SK-MEL-5 (cell line): ENCODE data around the gene TPRN. TPM values are rescaled to one million over a fixed set of nuclear protein-coding genes. Genes with fewer than 3 reads are reported as not detected.

Experiments
- DNase-seq: peaks from one replicate; pipeline ENCODE4 v3.0.0-alpha.2; 2016; ENCODE audit warnings: low read depth, low spot score
- in situ Hi-C: cut with HindIII; loops from 2 replicates; pipeline ENCODE4 v1.10.0; 2016; ENCODE audit warnings: low sequenced_read_pairs, high pct_unique_total_duplicates, low pct_unique_long_range_greater_than_20kb
- small RNA-seq, 2 experiments: library from RNA; depleted of rRNA; stranded (forward); fragments of <200 nt; gene quantifications; one replicate each; pipeline ENCODE3, GENCODE V24; 2014
- total RNA-seq: library from RNA; depleted of rRNA; stranded (reverse); fragments of >200 nt; shearing (Covaris generic); gene quantifications from 2 replicates; pipeline ENCODE4 v1.2.3, GENCODE V29; 2014; rRNA removed

The TPRN gene
- total RNA-seq, 1 experiment from 2014 or later: 8.6 TPM

DNA sequence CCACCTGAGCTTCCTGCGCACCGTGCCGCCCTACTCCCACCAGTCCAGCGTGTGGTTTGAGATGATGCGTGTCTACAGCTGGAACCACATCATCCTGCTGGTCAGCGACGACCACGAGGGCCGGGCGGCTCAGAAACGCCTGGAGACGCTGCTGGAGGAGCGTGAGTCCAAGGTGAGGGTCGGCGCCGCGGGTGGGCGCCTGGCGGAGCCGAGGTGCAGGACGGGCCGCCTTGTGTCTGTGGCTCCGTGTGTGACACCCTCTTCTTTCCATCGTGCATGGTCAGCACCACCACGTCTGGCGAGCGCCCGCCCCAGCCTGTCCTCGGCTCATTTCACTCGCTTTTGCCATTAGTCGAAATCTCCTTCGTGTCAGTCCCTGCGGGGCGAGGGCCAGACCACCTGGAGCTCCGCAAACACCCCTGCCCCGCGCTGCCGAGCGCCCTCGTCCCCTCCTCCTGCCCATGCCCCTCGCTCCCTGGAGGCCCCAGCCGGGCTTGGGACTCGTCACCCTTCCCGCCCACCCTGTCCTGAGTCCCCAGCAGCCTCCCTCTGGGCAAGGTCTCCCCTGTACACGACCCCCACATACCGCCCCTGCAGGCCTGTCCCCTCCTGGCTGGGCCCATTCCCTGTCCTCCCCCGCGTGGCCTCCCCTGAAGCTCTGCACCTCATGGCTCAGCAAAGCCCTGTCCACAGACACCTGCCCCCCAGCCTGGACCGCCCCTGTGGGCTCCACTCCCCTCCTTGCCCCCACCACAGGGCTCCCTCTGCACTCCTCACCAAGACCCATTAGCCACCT lies 54.6 kb downstream of the TPRN start:
- DNase-seq: no peak
- in situ Hi-C loops: no loop called here

DNA sequence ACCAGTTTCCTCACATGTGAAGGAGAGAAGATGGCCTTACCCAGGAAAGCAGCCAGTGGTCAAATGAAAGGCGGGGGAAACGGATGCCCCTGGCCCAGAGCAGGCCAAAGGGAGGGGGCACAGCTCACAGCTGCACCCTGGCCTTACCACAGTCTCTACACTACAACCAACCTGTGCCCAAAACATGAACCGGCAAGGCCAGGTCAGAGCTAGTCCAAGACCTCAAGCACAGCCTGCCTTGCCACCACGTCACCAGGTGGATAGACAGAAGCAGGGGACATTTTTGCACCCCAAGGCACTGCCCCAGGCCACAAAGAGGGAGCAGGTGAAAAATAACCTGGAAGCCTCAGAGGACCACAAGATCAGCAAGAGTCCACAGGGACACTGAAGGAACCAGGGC lies 57.1 kb downstream of the TPRN start:
- in situ Hi-C loops: no loop called here

DNA sequence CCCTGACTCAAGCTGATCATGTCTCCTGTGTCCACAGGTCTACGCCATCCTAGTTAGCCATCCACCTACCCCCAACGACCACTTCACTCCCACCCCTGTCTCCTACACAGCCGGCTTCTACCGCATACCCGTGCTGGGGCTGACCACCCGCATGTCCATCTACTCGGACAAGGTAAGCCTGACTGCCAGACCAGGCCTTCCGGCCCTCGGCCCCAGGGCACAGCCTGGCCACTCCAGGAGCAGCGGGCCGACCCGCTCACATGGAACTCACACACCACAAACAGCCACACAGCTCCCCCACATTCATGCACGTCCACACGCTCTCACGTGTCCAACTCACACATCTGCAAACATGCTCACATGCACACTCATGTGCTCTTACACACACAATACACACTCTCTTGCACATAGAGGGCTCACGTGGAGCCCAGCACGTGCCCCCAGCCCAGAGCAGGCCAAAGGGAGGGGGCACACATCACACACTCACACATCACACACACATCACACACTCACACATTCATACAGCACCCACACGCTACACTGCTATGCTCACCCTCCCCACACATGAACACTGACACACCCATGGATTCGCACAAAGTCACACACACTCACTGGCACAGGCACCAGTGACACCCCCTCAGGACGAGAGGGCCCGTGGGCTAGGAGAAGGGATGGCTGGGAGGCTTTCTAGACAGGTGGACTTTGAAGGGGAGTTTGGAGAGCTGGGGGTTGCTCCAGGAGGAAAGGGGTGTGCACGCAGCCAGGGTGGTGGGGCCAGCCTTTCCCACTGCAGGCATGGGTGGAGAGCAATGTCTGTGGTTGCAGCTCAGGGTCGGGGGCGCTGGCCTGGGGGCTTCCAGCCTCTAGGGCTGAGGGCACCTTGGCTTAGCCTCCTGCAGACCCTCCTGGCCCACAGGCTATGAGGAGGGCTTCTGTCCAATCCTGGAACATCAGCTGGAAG lies 58.3 kb downstream of the TPRN start:
- DNase-seq: no peak
- in situ Hi-C loops: no loop called here

More for the DNA sequence above, 57.1 kb downstream of the TPRN start:
- DNase-seq: no peak

Small RNA genes within 50 kb of the gene (small RNA-seq; reads per million reads assigned to genes)
- gene MIR3621: 0 reads per million in 2 experiments

Other genes with a start within 250 kb of the TPRN start
- gene LCN12, start 248.5 kb downstream of the TPRN start, total RNA-seq: not detected in 2 replicates
- not detected in 2 replicates for gene PTGDS, start 223.2 kb downstream of the TPRN start, total RNA-seq
- not detected in 2 replicates for gene LCNL1, start 217.7 kb downstream of the TPRN start, total RNA-seq
- 31.7 and 46.0 TPM in 2 replicates for gene PAXX, start 208.3 kb downstream of the TPRN start, total RNA-seq
- not detected in 2 replicates for gene CLIC3, start 204.2 kb downstream of the TPRN start, total RNA-seq
- gene ABCA2, start 172.5 kb downstream of the TPRN start, total RNA-seq: 8.6 and 9.5 TPM in 2 replicates
- gene FUT7, start 168.7 kb downstream of the TPRN start, total RNA-seq: not detected in 2 replicates
- 2.2 and 3.5 TPM in 2 replicates for gene NPDC1, start 154.6 kb downstream of the TPRN start, total RNA-seq
- not detected in 2 replicates for gene ENTPD2, start 146.7 kb downstream of the TPRN start, total RNA-seq
- 8.1 and 8.7 TPM in 2 replicates for gene SAPCD2, start 130.2 kb downstream of the TPRN start, total RNA-seq
- 22.5 and 23.4 TPM in 2 replicates for gene UAP1L1, start 123.2 kb downstream of the TPRN start, total RNA-seq
- gene MAN1B1, start 113.8 kb downstream of the TPRN start, total RNA-seq: 84.8 and 85.2 TPM in 2 replicates
- 171 and 178 TPM in 2 replicates for gene DPP7, start 86.0 kb downstream of the TPRN start, total RNA-seq
- gene GRIN1, start 61.6 kb downstream of the TPRN start, total RNA-seq: 0.05 TPM in 1 of 2 replicates, not detected in the other
- gene LRRC26, start 30.7 kb downstream of the TPRN start, total RNA-seq: 0.40 TPM in 1 of 2 replicates, not detected in the other
- not detected in 2 replicates for gene TMEM210, start 28.7 kb downstream of the TPRN start, total RNA-seq
- gene ANAPC2, start 12.2 kb downstream of the TPRN start, total RNA-seq: 9.0 and 12.0 TPM in 2 replicates
- gene SSNA1, start 12.1 kb downstream of the TPRN start, total RNA-seq: 59.2 and 60.9 TPM in 2 replicates
- gene TMEM203, start 4.9 kb upstream of the TPRN start, total RNA-seq: 38.3 and 44.1 TPM in 2 replicates
- 5.1 and 6.4 TPM in 2 replicates for gene NDOR1, start 5.0 kb upstream of the TPRN start, total RNA-seq
- not detected in 2 replicates for gene RNF208, start 21.5 kb upstream of the TPRN start, total RNA-seq
- 0.21 and 0.59 TPM in 2 replicates for gene CYSRT1, start 24.4 kb upstream of the TPRN start, total RNA-seq
- gene RNF224, start 26.8 kb upstream of the TPRN start, total RNA-seq: not detected in 2 replicates
- gene SLC34A3, start 30.2 kb upstream of the TPRN start, total RNA-seq: not detected in 2 replicates
- gene TUBB4B, start 40.5 kb upstream of the TPRN start, total RNA-seq: 66.1 and 81.2 TPM in 2 replicates
- not detected in 2 replicates for gene STPG3, start 50.5 kb upstream of the TPRN start, total RNA-seq
- gene NELFB, start 54.6 kb upstream of the TPRN start, total RNA-seq: 47.3 and 47.4 TPM in 2 replicates
- 0.03 and 0.13 TPM in 2 replicates for gene TOR4A, start 77.0 kb upstream of the TPRN start, total RNA-seq
- gene NRARP, start 101.5 kb upstream of the TPRN start, total RNA-seq: 0.50 and 0.67 TPM in 2 replicates
- 1.4 and 1.7 TPM in 2 replicates for gene EXD3, start 222.4 kb upstream of the TPRN start, total RNA-seq
- gene NOXA1, start 222.7 kb upstream of the TPRN start, total RNA-seq: 0.55 and 0.75 TPM in 2 replicates
- gene ENTPD8, start 240.6 kb upstream of the TPRN start, total RNA-seq: not detected in 2 replicates